ENCODE results near the gene RASSF3.
"Not testable (repeated sequence)": the region's sequence is repeated elsewhere in the genome, so short reads cannot be mapped to it uniquely, and the experiment has no call there.

Gene RASSF3
- total RNA-seq, result 124 to 168 reads per million in 2 donors

GRCh38 chr12:64610079-64610659 lies at the start of gene RASSF3:
Gene RASSF3 (plus strand): TSS chr12:64610495. CDS start chr12:64610633, 138 bp downstream.
- peak; percentile 74 for DNase-seq

GRCh38 chr12:64561302-64562136 lies 48.8 kb upstream of the RASSF3 start:
- no peak for DNase-seq

- DNase-seq, result no peak
These were observed 44.2 kb upstream of the RASSF3 start for GRCh38 chr12:64566122-64566521.

- no peak for DNase-seq
These were observed 43.3 kb upstream of the RASSF3 start for GRCh38 chr12:64566831-64567517.

- DNase-seq, result no peak
These were observed 42.7 kb upstream of the RASSF3 start for GRCh38 chr12:64567570-64567969.

GRCh38 chr12:64568298-64568697 lies 42.0 kb upstream of the RASSF3 start:
- DNase-seq, result no peak

GRCh38 chr12:64569923-64570691 lies 40.2 kb upstream of the RASSF3 start:
- no peak for DNase-seq

GRCh38 chr12:64571411-64571810 lies 38.9 kb upstream of the RASSF3 start:
- no peak for DNase-seq

- no peak for DNase-seq
These were observed 38.1 kb upstream of the RASSF3 start for GRCh38 chr12:64572241-64572640.

- no peak for DNase-seq
These were observed 35.5 kb upstream of the RASSF3 start for GRCh38 chr12:64574837-64575236.

GRCh38 chr12:64577046-64577445 lies 33.2 kb upstream of the RASSF3 start:
- no peak for DNase-seq

GRCh38 chr12:64578566-64578965 lies 31.7 kb upstream of the RASSF3 start:
- no peak for DNase-seq

- DNase-seq, result no peak
These were observed 29.6 kb upstream of the RASSF3 start for GRCh38 chr12:64580681-64581080.

- no peak for DNase-seq
These were observed 28.2 kb upstream of the RASSF3 start for GRCh38 chr12:64582114-64582513.

- no peak for DNase-seq
These were observed 27.4 kb upstream of the RASSF3 start for GRCh38 chr12:64582862-64583261.

GRCh38 chr12:64583395-64583770 lies 26.9 kb upstream of the RASSF3 start:
- DNase-seq, result not testable (repeated sequence)

GRCh38 chr12:64583771-64584421 lies 26.4 kb upstream of the RASSF3 start:
- DNase-seq, result no peak

- no peak for DNase-seq
These were observed 25.2 kb upstream of the RASSF3 start for GRCh38 chr12:64585104-64585503.

GRCh38 chr12:64587447-64587846 lies 22.8 kb upstream of the RASSF3 start:
- no peak for DNase-seq

GRCh38 chr12:64590183-64590582 lies 20.1 kb upstream of the RASSF3 start:
- DNase-seq, result no peak

- no peak for DNase-seq
These were observed 14.2 kb upstream of the RASSF3 start for GRCh38 chr12:64595863-64596793.
